GM12872 (cell line): ENCODE data around the gene TUBA4A.

Experiments
- CTCF ChIP-seq: IDR thresholded peaks from 3 replicates; pipeline ENCODE4 v1.5.1; 2011; ENCODE audit warnings: low read depth, mild to moderate bottlenecking, low read length, moderate library complexity; ENCODE audit not compliant: insufficient read depth

The TUBA4A gene

GRCh38 chr2:219296631-219297391, 43.1 kb upstream of the TUBA4A start:
- TF ChIP-seq CTCF, result no peak

- no peak for TF ChIP-seq CTCF
These were observed 42.4 kb upstream of the TUBA4A start for GRCh38 chr2:219296142-219296541.

GRCh38 chr2:219294356-219295351, 40.9 kb upstream of the TUBA4A start:
- TF ChIP-seq CTCF, result peak; percentile 98

GRCh38 chr2:219293736-219294231, 40.1 kb upstream of the TUBA4A start:
- no peak for TF ChIP-seq CTCF

- TF ChIP-seq CTCF, result no peak
These were observed 38.9 kb upstream of the TUBA4A start for GRCh38 chr2:219292616-219293015.

GRCh38 chr2:219291910-219292490, 38.3 kb upstream of the TUBA4A start:
- no peak for TF ChIP-seq CTCF

GRCh38 chr2:219291394-219291793, 37.7 kb upstream of the TUBA4A start:
- no peak for TF ChIP-seq CTCF
